Ascending aorta (tissue), 2 donors: ENCODE measurements around the gene DNAH14. TPM values are rescaled to one million over a fixed set of nuclear protein-coding genes. Genes with fewer than 3 reads are reported as not detected.

Experiments
- DNase-seq, 2 donors: peaks; one replicate each; pipeline ENCODE4 v3.0.0-alpha.2; 2019; ENCODE audit warnings: low spot score in 2 of 2
- H3K27ac ChIP-seq, 2 donors: fragments of 200-600 bp; sonication (generic); one replicate each; pipeline ENCODE4 v1.5.1; 2016 to 2017; ENCODE audit warnings: mild to moderate bottlenecking in 1 of 2
- H3K27me3 ChIP-seq: fragments of 200-600 bp; sonication (generic); one replicate; pipeline ENCODE4 v1.5.1; 2017
- H3K36me3 ChIP-seq, 2 donors: fragments of 200-600 bp; sonication (generic); one replicate each; pipeline ENCODE4 v1.5.1; 2016
- H3K4me1 ChIP-seq, 2 donors: fragments of 200-600 bp; sonication (generic); one replicate each; pipeline ENCODE4 v1.5.1; 2016 to 2017; ENCODE audit warnings: mild to moderate bottlenecking in 1 of 2
- H3K4me3 ChIP-seq, 2 donors: fragments of 200-600 bp; sonication (generic); one replicate each; pipeline ENCODE4 v1.5.1; 2016 to 2017; ENCODE audit warnings: mild to moderate bottlenecking in 1 of 2
- H3K9me3 ChIP-seq, 2 donors: fragments of 200-600 bp; sonication (generic); one replicate each; pipeline ENCODE4 v1.5.1; 2016
- intact Hi-C: fragments of 100-400 bp; cut with DNase I; formaldehyde crosslinking; loops from one replicate; pipeline ENCODE4 v1.15.1; 2023
- total RNA-seq: library from RNA; depleted of rRNA; stranded (reverse); fragments of >200 nt; gene quantifications from one replicate; pipeline ENCODE4 v1.1.0, GENCODE V29; 2016
- TF ChIP-seq, protein P1 (sequence below), 3 experiments: fragments of 200-600 bp in 2 of 3; fragments of 450-650 bp in 1 of 3; sonication (generic) in 2 of 3; IDR thresholded peaks; one replicate each; pipeline ENCODE4 v1.5.1; 2016 to 2019; ENCODE audit warnings: antibody characterized with exemption in 3 of 3, mild to moderate bottlenecking in 1 of 3, moderate library complexity in 1 of 3

The DNAH14 gene
- total RNA-seq, 1 donor from 2014 or later, result 1.4 TPM

DNA sequence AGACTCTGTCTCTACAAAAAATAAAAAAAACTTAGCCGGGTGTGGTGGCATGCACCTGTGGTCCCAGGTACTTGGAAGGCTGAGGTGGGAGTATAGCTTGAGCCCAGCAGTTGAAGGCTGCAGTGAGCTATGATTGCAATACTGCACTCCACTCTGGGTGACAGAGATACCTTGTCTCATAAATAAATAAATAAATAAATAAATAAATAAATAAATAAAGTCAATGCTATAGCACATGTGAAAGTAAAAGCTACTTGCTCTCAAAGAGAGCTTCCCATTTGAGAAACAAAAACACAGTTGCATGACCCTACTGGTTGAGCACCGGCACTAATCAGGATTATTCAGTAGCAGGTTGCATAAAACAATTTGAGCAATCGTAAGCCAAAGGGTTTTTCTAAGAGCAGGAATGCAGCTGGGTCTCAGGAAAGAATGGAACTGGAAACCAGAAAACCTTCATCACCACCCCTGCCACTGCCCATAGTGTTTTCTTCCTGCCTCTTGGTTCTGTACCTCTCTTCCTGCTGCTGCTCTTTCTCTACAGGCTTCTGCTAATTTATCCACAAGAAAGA, 29.3 kb upstream of the DNAH14 start:
- Histone ChIP-seq H3K36me3 (no peaks in the 10 kb centered on the region), H3K9me3 (no peaks in the 10 kb centered on the region), H3K4me1 (no peaks in the 10 kb centered on the region), H3K27me3 (no peaks in the 10 kb centered on the region), H3K4me3 (no peak overlapping the region), H3K27ac (no peak overlapping the region)
- DNase-seq, result no peak
- TF ChIP-seq, protein P1, sequence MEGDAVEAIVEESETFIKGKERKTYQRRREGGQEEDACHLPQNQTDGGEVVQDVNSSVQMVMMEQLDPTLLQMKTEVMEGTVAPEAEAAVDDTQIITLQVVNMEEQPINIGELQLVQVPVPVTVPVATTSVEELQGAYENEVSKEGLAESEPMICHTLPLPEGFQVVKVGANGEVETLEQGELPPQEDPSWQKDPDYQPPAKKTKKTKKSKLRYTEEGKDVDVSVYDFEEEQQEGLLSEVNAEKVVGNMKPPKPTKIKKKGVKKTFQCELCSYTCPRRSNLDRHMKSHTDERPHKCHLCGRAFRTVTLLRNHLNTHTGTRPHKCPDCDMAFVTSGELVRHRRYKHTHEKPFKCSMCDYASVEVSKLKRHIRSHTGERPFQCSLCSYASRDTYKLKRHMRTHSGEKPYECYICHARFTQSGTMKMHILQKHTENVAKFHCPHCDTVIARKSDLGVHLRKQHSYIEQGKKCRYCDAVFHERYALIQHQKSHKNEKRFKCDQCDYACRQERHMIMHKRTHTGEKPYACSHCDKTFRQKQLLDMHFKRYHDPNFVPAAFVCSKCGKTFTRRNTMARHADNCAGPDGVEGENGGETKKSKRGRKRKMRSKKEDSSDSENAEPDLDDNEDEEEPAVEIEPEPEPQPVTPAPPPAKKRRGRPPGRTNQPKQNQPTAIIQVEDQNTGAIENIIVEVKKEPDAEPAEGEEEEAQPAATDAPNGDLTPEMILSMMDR (IDR thresholded peaks at IDR 0.05), result no peak
- intact Hi-C loops, result no loop called here

DNA sequence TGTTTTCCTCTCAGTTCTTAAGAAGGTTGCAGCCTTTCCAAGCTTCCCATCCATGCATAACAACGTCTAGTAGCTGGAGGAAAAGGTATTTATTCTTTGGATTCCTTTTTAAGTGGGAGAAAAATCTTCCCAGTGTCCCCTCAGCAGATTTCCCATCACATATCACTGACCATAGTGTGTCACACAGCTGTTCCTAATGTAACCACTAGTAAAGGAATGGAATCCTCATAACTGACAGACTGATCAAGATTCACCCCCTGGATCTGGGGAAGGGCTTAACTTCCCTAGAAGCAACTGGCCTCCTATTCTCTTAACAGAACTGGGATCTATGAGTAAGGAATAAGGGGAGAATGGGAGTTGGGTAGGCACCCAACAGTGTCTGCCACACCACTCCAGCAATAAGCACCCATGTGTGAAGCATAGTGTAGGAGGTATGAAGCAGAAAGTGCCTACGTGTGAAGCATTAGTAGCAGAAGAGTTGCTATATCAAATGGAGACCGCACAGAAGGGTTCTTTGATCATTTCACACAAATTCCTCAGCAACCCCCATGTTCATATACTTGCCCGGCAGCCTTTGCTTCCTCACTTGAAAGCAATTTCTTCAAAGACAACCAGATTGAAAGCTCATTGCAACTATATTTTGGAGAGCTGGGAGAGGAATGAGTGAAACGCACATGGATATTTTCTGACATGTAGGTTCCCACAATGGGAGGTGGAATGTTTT, 28.2 kb upstream of the DNAH14 start:
- DNase-seq, result no peak
- intact Hi-C loops, result no loop called here
- TF ChIP-seq, protein P1 (IDR thresholded peaks at IDR 0.05), result no peak

DNA sequence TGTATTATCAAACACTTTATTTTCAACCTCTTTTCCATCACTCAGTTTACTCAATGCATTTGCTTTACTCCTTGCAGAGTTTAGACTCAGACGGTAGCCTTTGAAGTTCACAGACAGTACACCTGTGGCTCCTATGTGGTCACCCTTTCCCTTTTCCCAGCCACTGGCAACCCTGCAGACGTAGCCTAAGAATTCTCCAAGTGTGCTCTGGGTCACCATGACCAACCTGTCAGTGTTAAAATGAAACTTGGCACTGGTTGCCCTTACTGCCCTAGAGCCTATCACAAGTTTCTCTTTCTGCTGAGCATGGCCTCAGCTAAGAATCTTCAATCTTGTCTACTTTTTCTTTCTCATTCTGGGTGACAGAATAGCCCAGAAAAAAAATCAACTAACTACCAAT, 25.5 kb upstream of the DNAH14 start:
- intact Hi-C loops, result no loop called here
- TF ChIP-seq, protein P1 (IDR thresholded peaks at IDR 0.05), result no peak
- DNase-seq, result no peak
- H3K27me3 ChIP-seq, result no peaks in the 10 kb centered on the region
- H3K36me3 ChIP-seq, result no peaks in the 10 kb centered on the region
- H3K9me3 ChIP-seq, result no peaks in the 10 kb centered on the region
- no peak overlapping the region for H3K4me3 ChIP-seq
- no peaks in the 10 kb centered on the region for H3K4me1 ChIP-seq
- H3K27ac ChIP-seq, result no peak overlapping the region

More for the DNA sequence above, 28.2 kb upstream of the DNAH14 start:
- no peak overlapping the region for H3K27ac ChIP-seq
- H3K9me3 ChIP-seq, result no peaks in the 10 kb centered on the region
- no peak overlapping the region for H3K4me3 ChIP-seq
- H3K4me1 ChIP-seq, result no peaks in the 10 kb centered on the region
- no peaks in the 10 kb centered on the region for H3K27me3 ChIP-seq
- H3K36me3 ChIP-seq, result no peaks in the 10 kb centered on the region

DNA sequence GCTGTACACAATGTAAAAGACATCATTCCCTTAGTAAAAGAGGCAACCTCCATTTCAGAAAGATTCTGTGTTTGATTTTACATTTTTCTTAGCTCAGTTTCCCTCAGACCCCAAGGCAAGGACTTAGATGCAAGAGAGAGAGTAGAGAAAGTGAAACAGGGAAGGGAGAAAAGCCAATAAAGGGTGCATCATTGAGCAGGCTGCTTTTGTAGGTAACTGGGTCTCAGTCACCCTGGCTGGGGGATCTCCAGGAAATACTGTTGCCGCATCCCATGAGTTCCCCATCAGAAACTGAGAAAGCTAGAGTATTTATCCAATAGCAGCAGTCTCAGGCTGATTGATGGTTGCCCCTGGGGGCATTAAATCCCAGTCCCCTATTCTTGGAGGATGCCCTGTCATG, 23.1 kb upstream of the DNAH14 start:
- H3K4me1 ChIP-seq, result no peaks in the 10 kb centered on the region
- H3K27me3 ChIP-seq, result no peaks in the 10 kb centered on the region
- H3K27ac ChIP-seq, result no peak overlapping the region
- no peak overlapping the region for H3K4me3 ChIP-seq
- TF ChIP-seq, protein P1 (IDR thresholded peaks at IDR 0.05), result no peak
- H3K36me3 ChIP-seq, result no peaks in the 10 kb centered on the region
- intact Hi-C loops, result no loop called here
- no peak for DNase-seq
- no peaks in the 10 kb centered on the region for H3K9me3 ChIP-seq

DNA sequence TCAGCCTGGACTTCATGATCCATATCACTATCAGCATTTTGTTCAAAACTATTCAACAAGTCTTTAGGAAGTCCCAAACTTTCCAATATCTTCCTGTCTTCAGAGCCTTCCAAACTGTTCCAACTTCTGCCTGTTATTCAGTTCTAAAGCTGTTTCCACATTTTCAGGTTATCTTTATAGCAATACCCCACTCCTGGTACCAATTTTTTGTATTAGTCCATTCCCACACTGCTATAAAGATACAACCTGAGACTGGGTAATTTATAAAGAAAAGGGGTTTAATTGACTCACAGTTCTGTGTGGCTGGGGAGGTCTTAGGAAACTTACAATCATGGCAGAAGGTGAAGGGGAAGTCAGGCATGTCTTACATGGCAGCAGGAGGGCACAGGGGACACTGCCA, 18.3 kb upstream of the DNAH14 start:
- Histone ChIP-seq H3K36me3 (no peaks in the 10 kb centered on the region), H3K9me3 (peaks cover 0 to 8% of the 10 kb centered on the region in 2 donors), H3K27ac (no peak overlapping the region), H3K27me3 (no peaks in the 10 kb centered on the region), H3K4me1 (no peaks in the 10 kb centered on the region), H3K4me3 (no peak overlapping the region)
- TF ChIP-seq, protein P1 (IDR thresholded peaks at IDR 0.05), result no peak
- no peak for DNase-seq
- intact Hi-C loops, result no loop called here
